GM12874 (cell line): ENCODE measurements around the gene TMEM114.

Source experiments
- TF ChIP-seq, protein P1 (sequence below): IDR thresholded peaks from 2 replicates; pipeline ENCODE4 v1.5.1; 2011; ENCODE audit warnings: low read depth, mild to moderate bottlenecking, control low read depth, low read length, moderate library complexity; ENCODE audit not compliant: insufficient read depth

The TMEM114 gene

DNA sequence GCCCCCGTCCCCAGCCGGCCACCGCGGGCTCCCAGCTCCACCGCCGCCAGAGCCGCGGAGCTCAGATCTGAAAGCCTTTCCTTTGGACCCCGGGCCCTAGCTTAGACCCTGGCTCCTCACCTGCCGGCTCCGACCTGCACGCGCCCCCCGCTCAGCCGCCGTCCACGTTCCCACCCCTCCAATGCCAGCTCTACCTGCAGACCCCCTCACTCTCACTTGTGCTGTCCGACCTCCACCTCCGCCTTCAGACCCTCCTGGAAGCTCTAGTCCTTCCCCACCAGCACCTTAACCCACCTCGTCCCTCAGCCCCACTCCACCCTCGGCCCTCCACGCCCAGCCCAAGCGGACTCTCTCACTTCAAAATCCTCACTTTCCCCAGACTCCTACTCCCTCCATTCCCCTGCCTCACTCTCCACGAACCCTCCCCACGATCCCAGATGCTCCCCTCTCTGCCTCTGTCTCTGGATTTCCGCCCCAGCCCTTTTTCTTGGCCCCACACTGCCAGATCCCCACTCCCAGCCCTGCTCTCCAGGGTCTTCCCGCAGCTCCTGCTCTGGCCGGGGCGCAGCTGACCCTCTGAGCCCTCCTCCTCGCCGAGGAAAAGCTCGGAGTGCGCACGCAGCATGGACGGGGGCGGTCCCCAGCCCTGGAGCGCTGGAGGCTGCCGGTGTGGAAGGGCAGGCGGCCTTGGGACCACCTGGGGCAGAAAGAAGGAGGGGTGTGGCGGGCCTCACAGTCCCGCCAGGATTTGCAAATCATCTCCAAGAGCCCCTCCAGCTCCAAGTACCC, at the start of gene TMEM114:
TMEM114 (minus strand) TSS at position 612 of the 789 bp plus-strand sequence. CDS start 673 bp downstream, outside the sequence.
- TF ChIP-seq, protein P1, sequence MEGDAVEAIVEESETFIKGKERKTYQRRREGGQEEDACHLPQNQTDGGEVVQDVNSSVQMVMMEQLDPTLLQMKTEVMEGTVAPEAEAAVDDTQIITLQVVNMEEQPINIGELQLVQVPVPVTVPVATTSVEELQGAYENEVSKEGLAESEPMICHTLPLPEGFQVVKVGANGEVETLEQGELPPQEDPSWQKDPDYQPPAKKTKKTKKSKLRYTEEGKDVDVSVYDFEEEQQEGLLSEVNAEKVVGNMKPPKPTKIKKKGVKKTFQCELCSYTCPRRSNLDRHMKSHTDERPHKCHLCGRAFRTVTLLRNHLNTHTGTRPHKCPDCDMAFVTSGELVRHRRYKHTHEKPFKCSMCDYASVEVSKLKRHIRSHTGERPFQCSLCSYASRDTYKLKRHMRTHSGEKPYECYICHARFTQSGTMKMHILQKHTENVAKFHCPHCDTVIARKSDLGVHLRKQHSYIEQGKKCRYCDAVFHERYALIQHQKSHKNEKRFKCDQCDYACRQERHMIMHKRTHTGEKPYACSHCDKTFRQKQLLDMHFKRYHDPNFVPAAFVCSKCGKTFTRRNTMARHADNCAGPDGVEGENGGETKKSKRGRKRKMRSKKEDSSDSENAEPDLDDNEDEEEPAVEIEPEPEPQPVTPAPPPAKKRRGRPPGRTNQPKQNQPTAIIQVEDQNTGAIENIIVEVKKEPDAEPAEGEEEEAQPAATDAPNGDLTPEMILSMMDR, result no peak

DNA sequence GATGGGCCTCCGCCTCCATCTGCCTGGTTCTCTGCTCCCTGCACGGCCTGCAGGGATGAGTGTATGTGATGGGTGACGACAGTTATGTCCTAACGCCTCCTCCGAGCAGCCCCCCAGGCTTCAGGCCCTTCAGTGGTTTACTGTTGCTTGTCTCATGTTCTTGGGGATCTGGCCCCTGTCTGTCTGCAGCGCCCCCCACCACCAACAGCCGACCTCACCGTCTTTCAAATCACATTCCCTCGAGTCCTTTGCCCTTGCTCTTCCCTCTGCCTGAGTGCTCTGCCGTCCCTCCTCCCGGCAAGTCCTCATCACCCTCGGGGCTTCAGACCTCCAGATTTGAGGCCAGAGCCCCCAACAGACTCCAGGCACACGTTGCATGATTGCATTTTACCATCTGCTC, 49.4 kb upstream of the TMEM114 start:
- TF ChIP-seq, protein P1, result no peak

DNA sequence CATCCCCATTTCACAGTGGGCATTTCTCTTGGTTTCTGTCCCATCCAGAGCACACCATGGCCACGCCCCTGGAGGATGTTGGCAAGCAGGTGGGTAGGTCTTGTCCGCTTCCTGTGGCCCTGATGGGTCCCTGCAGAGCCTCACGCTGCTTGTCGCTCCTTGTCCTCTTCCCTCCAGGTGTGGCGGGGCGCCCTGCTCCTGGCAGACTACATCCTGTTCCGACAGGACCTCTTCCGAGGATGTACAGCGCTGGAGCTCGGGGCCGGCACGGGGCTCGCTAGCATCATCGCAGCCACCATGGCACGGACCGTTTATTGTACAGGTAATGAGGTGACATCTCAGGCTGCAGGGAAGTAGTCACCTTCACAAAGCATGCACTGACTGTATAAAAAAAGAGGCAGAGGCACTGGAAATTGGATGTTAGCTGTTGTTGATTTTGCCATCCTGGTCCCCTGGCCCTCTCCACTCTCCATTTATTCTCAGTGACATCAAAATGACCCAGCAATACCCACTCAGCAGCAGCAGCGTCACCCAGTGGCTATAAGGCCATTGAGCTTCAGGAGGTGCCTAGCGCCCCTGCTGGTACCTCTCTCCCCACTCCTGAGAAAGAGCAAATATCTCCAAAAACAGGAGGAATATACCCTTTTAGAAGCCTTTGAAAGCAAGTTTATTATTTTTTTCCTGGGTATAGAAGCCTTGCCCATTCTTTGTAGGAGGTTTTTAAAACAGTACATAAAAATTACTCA, 44.9 kb upstream of the TMEM114 start:
- TF ChIP-seq, protein P1, result no peak

DNA sequence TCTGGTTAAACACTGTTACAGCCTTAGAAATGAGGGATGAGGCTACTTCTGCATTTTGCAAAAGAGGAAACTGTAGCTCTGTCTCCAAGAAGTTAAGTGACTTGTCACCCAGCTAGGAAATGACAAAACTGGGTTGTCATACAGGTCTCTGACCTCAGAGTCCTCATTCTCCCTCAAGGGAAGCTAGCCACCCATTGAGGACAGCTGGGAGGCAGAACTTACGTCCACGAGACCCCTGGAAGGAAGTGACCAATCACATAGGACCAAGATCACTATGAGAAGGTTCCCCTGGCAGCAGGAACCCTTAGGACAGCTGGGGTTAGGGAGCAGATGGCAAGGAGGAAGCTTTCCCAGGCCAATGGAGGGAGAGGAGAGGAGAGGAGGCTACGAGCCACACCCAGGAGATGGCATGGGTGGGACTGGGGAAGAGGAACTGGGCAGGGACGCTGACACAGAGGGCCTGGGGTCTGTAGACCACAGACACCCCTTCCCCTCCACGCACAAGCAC, 42.4 kb upstream of the TMEM114 start:
- TF ChIP-seq, protein P1, result no peak

DNA sequence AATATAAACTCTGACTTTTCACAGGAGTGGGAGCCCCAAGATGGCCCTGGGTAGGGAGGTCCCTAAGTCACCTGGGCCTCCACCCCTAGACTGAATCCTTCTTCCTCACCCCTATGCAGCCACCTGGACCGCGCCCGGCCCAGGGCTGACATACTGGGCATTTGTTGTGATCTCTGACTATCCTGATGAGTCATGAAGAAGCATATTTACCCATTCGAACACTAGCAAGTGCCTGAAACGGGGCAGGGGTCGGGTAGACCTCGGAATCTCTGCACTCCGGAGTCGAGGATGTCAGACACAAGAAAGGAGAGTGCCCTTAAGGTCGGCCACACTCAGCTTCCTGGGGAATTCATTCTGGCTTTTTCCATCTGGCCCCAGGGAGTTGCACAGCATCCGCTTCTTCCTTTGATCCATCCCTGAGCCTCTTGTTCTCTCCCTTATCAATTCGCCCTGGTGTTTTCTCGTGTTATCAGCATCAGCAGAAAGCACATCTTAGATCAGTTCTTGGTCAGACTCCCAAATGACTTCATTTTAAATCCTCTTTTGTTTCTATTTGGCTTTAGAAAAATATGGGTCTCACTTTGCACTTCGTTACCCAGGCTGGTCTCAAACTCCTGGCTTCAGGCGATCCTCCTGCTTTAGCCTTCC, 41.6 kb upstream of the TMEM114 start:
- TF ChIP-seq, protein P1, result no peak

DNA sequence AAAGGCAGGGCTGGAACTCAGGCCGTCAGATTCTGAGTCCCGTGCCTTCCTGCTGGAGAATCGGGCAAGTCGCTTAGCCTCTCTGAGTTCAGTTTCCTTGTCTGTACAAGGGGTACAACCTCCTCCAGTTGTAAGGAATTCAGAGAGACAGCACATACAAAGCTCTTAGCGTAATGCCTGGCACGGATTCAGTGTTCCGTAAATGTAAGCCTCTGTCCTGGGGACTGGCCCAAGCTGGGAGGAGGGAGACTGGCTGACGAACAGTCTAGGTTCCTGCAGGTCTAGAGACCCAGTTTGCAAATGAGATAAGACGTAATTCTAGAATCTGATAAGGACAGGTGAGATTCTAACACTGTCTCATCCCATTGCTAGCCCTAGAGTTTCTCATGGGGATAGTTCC, 41.1 kb upstream of the TMEM114 start:
- TF ChIP-seq, protein P1, result no peak

DNA sequence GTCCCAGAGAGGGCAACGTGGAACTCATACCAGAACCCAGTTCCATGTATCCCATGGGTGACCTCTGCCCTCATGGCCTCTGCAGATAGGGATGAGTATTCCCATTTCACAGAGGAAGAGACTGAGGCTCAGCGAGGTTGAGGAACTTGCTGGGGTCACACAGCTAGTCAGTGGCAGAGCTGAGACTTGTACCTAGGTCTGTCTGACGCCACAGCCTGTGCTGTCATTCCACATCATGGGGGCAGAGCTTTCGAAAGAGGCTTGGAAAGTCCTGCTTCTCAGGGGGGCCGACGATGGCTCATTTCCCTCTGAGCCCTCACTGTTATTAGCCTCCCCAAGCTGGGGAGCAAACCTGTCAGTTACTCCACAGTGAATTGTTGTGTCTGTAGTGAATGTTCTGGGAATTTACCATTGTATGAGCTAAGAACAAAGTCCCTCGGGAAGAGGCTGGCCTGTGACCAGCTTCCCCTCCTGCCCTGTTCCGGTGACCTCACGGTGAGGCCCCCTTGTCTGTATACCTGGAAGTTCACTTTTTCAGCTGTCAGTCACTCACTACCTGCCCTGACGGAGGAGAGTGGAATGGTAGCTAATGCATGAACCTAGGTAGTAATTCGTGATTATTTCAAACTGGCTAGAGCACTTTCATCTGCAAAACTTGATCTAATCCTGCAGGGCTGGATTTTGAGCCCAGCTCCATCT, 40.1 kb upstream of the TMEM114 start:
- TF ChIP-seq, protein P1, result no peak
